Amniotic epithelial cell (primary cell): ENCODE results near the gene ACTR3.
"Not testable (repeated sequence)": the region's sequence is repeated elsewhere in the genome, so short reads cannot be mapped to it uniquely, and the experiment has no call there.

ENCODE experiments used
- DNase-seq: peaks from one replicate; pipeline ENCODE4 v3.0.0-alpha.2; 2010; ENCODE audit warnings: low read depth

ACTR3 gene

GRCh38 chr2:113905886-113906285, 16.0 kb downstream of the ACTR3 start:
- no peak for DNase-seq

DNA sequence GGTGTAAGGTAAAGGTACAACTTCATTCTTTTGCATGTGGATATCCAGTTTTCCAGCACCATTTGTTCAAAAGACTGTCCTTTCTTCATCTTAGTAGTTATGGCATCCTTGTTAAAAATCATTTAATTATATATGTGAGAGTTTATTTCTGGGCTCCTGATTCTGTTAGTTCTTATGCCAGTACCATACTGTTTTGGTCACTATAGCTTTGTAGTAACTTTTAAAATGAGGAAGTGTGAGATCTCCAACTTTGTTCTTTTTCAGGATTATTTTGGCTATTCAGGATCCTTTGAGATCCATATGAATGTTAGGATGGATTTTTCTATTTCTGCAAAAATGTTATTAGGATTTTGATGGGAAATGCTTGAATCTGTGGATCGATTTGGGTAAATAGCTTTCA, 16.8 kb downstream of the ACTR3 start:
- no peak for DNase-seq

DNA sequence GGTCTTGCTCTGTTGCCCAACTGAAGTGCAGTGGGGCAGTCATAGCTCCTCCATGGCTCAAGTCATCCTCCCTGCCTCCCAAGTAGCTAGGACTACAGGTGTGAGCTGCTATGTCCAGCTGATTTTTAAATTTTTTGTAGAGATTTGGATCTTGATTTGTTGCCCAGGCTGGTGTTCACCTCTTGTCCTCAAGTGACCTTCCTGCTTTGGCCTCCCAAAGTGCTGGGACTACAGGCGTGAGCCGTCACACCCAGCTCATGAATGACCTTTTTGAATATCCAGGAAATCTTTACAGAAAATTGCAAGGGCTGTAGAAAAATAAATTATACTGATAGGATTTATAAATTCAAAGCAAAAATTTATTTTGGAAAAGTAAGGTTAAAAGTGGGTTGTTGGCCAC, 17.4 kb downstream of the ACTR3 start:
- no peak for DNase-seq

GRCh38 chr2:113910110-113910717, 20.3 kb downstream of the ACTR3 start:
- no peak for DNase-seq

DNA sequence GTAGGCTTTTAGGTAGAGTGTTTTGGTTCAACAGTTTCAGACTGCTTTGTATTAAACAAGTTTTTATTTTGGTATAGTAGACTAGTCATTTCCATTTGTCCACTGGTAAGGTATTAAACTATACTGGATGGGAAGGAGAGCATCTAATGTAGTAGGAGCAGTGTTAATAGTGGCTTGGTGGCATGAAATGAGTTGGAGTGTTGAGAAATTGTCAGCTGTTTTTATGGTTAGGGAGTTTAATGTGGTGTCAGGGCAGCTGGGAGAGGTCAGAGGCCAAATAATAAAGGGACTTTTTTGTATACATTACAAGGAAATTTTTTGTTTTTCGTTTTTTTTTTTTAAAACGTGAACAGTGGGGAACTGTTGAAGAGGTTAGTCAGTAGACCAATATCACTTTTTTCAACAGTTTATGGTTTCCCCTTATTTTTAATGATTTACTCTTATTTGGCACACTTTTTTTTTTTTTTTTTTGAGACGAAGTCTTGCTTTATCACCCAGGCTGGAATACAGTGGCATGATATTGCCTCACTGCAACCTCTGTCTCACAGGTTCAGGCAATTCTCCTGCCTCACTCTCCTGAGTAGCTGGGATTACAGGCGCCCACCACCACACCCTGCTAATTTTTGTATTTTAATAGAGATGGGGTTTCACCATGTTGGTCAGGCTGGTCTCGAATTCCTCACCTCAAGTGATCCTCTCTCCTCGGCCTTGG, 21.2 kb downstream of the ACTR3 start:
- DNase-seq: peak; percentile 37

DNA sequence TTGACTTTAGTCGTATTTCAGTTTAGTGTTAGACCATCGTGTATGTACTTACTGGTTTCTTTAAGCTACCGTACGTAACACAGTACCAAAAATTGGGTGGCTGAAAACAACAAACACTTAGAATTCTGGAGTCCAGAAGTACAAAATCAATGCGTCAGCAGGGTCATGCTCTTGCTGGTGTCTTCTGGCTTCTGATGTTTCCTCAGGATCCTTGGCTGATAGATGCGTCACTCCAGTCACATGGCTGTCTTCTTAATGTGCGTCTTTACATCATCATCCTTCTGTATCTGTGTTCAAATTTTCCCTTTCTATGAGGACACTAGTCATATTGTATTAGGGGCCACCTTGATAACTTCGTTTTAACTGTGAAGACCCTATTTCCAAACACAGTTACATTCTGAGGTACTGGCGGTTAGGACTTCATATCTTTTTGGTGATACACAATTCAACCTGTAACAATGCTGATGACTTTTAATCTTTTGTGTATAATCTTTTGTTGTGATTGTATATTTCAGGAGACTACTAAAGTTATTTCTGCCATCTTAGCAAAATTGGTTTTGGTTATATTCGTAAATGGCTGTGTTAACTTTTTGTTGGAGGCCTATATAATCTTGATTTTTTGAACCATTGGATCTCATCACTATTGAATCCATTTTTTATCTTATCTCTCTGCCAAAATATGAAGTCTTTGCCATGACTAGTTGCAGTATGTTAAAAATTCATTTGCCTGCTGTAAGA, 25.4 kb downstream of the ACTR3 start:
- DNase-seq: no peak

DNA sequence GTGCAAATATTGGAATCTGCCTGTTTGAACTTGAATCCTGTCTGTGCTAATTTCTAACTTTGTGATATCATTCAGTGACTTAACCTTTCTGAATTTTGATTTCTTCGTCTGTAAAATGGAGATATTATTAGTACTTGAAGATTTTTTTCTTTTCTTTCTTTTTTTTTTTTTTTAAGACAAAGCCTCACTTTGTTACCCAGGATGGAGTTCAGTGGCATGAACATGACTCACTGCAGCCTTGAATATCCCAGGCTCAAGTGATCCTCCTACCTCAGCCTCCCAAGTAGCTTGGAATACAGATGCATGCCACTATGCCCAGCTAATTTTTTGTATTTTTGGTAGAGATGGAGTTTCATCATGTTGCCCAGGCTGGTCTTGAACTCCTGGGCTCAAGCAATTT, 28.3 kb downstream of the ACTR3 start:
- DNase-seq: no peak

DNA sequence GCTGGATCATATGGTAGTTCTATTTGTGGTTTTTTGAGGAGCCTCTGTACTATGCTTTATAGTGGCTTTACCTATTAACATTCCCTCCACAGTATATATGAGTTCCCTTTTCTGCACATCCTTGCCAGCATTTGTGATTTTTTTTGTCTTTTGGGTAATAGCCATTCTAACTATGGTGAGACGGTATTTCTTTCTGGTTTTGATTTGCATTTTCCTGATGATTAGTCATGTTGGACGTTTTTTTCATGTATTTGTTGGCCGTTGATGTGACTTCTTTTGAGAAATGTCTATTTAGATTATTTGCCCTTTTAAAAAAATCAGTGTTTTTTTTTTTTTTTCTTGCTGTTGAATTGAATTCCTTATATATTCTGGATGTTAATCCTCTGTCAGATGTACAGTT, 31.1 kb downstream of the ACTR3 start:
- no peak for DNase-seq

DNA sequence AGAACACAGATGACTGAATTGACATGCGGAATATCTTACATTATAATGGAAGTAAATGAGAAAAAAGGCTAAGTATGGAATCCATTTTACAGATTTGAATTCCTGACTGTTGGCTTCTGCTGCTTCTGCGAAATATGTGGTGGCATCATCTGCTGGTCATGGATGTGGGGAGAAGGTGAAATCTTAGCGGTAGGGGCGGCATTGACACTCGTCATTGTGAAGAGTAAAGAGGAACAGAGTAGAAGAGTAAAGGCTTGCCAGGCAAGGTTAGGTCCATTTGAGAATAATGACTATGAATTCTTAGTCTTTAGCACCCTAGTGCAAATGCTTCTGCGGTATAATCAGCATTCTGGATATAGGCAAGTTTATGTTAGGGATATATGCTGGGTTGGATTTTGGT, 32.4 kb downstream of the ACTR3 start:
- no peak for DNase-seq

DNA sequence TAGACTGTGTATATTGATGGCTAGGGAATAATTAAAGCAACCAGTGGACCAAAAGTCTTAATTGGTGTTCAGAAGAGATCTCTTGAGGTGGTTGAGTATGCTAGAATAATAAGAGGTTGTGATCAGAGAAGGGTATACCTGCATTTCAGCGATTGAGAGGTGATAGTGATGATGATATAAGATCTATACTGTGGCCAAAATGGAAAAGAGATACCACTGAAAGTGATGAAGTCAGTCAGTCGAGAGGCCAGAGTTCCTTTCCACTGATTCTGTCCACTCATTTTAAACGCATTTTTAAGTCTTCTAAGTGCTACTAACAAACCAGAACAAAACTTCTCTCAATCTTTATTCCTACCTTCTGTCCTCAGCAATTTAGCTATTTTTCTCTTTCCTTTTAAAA, 32.9 kb downstream of the ACTR3 start:
- DNase-seq: no peak

DNA sequence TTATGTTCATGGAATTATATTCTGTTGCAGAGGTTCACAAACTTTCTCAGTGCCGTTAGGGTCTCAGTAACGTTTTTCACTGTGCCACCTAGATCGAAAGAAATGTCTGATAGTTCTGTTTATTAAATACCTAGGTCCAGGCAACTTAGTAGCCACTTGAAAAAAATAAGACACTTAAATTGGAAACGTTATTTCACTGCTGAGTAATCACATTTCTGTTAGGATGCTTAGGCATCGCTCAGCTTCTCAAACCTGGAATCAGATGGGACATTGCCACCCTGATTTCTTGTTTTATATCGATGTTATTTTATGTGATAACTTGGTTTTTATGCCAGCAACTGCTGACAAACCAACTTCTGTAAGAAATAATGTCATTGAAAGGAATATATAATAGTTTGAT, 36.0 kb downstream of the ACTR3 start:
- DNase-seq: no peak

DNA sequence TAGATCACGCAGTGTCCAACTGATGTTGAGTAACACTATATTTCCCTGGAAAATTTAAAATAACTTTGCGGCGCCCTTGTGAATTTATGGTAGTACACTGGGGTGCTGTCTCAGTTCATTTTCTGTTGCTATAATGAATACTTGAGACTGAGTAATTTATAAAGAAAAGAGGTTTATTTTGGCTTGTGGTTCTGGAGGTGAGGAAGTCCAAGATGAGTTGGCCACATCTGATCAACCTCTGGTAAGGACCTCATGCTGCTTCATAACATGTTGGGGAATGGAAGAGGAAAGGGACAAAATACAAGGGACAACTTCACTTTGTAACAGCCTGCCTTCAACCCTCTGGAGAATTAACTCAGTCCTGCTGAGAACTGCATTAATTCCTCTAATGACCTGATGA, 36.4 kb downstream of the ACTR3 start:
- DNase-seq: no peak

- DNase-seq: peak; percentile 14
Observed at GRCh38 chr2:113930448-113930847, 40.6 kb downstream of the ACTR3 start.

- peak; percentile 7 for DNase-seq
Observed at GRCh38 chr2:113937501-113937900, 47.6 kb downstream of the ACTR3 start.

DNA sequence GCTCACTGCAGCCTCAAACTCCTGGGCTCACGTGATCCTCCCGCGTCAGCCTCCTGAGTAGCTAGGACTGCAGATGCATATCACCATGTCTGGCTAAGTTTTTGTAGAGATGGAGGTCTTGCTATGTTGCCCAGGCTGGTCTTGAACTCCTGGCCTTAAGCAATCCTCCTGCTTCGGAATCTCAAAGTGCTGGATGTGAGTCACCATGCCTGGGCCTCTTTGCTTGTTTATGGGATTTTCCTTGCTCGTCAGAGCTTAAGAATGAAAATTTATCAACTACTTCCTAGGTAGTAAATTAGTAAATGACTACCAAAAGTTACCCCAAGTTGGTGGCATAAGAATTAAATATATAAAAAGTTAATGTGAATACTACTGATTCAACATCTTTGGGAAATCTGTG, 51.0 kb downstream of the ACTR3 start:
- DNase-seq: peak; percentile 52

- DNase-seq: not testable (repeated sequence)
Observed at GRCh38 chr2:113945784-113946183, 55.9 kb downstream of the ACTR3 start.

DNA sequence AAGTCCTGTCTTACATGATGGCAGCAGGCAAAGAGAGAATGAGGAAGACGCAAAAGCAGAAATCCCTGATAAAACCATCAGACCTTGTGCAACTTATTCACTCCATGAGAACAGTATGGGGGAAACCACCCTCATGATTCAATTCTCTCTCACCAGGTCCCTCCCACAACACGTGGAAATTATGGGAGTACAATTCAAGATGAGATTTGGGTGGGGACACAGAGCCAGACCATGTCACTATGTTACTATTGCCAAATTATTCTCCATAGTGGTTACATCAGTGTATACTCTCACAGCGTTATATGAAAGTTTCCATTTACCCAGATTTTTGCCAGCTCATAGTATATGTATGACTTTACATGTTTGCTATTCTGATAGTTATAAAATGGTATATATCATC, 61.0 kb downstream of the ACTR3 start:
- peak; percentile 27 for DNase-seq

GRCh38 chr2:113961000-113961399, 71.1 kb downstream of the ACTR3 start:
- no peak for DNase-seq

GRCh38 chr2:113962692-113963480, 73.0 kb downstream of the ACTR3 start:
- peak; percentile 83 for DNase-seq

DNA sequence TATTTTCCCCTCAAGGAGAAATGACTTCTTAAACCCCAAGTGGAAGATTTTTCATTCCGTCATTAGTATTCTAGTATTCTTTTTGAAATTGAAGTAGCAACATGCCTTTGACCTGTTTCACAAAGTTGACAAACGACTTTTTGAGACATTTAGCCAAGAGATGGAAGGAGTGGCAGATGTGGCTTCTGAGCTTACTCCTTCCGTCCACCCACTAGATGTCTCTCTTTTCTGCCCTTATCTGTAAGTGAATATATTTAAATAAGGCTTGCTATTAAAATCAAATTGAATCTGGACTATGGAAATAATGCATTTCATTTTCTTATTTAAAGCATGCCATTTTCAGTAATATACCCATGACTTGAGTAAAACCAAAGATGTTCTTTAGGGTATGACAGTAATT, 74.1 kb downstream of the ACTR3 start:
- DNase-seq: no peak

DNA sequence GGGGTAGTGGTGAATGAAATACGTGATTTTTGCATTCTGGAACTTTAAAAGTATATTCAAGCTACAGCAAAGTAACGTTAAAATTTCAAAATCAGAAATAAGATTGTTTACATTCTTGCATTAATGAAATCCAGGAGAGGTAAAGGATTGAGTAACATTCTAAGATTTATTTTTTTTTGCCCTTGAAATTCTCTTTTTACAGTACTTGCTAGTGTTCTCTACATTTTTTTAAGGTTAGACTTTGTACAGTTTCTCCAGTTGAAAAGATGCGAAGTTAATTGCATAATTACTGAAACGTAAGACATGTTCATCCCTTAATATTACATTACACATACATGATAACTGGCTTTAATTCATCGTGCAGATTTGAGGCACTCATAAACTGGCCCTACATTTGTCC, 74.5 kb downstream of the ACTR3 start:
- DNase-seq: peak; percentile 35

GRCh38 chr2:113965228-113965627, 75.3 kb downstream of the ACTR3 start:
- DNase-seq: no peak

DNA sequence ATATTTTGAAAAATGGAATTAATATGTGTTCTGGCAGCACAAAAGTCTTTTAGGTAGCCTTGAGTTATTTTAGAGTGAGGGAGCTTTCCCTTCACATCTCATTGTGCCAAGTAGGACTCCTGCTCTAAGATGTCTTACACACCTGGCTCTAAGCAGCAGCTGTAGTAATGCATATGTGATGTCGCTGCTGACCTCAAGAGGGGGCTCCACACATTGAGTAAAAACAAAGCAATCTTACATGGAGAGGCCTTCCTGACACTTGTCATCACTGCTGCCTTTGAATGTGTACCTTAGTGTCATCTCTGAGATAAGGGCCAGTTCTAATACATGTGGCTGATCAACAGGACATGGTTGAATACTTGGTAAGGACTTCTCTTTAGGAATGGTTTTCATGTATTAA, 75.8 kb downstream of the ACTR3 start:
- peak; percentile 56 for DNase-seq
